ENCODE results near the gene DOK3.

Gene DOK3

GRCh38 chr5:177496070-177496726, 13.4 kb downstream of the DOK3 start:
- H3K27ac ChIP-seq: peak overlapping the region; percentile 76

GRCh38 chr5:177495243-177496060, 14.2 kb downstream of the DOK3 start:
- TF ChIP-seq CTCF (conservative IDR thresholded peaks at IDR 0.05) (no peak), ZFX (IDR thresholded peaks at IDR 0.05) (no peak)
- no peak overlapping the region for H3K27ac ChIP-seq

More at GRCh38 chr5:177496070-177496726, 13.4 kb downstream of the DOK3 start:
- no peak; the same call in 1 of the 2 replicates for TF ChIP-seq CTCF (conservative IDR thresholded peaks at IDR 0.05)
- TF ChIP-seq ZFX (IDR thresholded peaks at IDR 0.05): no peak

- no peak for TF ChIP-seq ZFX (IDR thresholded peaks at IDR 0.05)
- TF ChIP-seq CTCF (conservative IDR thresholded peaks at IDR 0.05): peak; percentile 18; the same call in 1 of the 2 replicates
- no peak overlapping the region for H3K27ac ChIP-seq
Observed at GRCh38 chr5:177494346-177495195, 15.1 kb downstream of the DOK3 start.

GRCh38 chr5:177493795-177494345, 15.8 kb downstream of the DOK3 start:
- no peak overlapping the region for H3K27ac ChIP-seq
- TF ChIP-seq ZFX (IDR thresholded peaks at IDR 0.05): no peak
- no peak for TF ChIP-seq CTCF (conservative IDR thresholded peaks at IDR 0.05)

- no peak for TF ChIP-seq ZFX (IDR thresholded peaks at IDR 0.05)
- no peak for TF ChIP-seq CTCF (conservative IDR thresholded peaks at IDR 0.05)
- no peak overlapping the region for H3K27ac ChIP-seq
Observed at GRCh38 chr5:177492841-177493240, 16.8 kb downstream of the DOK3 start.

- no peak for TF ChIP-seq ZFX (IDR thresholded peaks at IDR 0.05)
- TF ChIP-seq CTCF (conservative IDR thresholded peaks at IDR 0.05): no peak
- no peak overlapping the region for H3K27ac ChIP-seq
Observed at GRCh38 chr5:177491983-177492746, 17.5 kb downstream of the DOK3 start.
